ENCODE measurements around the gene SPG21.
A peak's percentile ranks its signal among the peaks of the same experiment; 100 is the strongest.

SPG21 gene

GRCh38 chr15:65032801-65033537, 43.3 kb upstream of the SPG21 start:
- no peak for DNase-seq (ENCODE audit: low spot score)

GRCh38 chr15:65029736-65030208, 40.1 kb upstream of the SPG21 start:
- DNase-seq (ENCODE audit: low spot score), result no peak
- TF ChIP-seq CTCF (IDR thresholded peaks at IDR 0.05; ENCODE audit: extremely low read depth, missing control alignments), result no peak

More at GRCh38 chr15:65032801-65033537, 43.3 kb upstream of the SPG21 start:
- peak; percentile 39 for TF ChIP-seq CTCF (IDR thresholded peaks at IDR 0.05; ENCODE audit: extremely low read depth, missing control alignments)

GRCh38 chr15:65028921-65029735, 39.4 kb upstream of the SPG21 start, which contains the start of gene MTFMT:
TSS of gene MTFMT (minus strand) at chr15:65029639. CDS start at chr15:65029613, 26 bp downstream.
- DNase-seq (ENCODE audit: low spot score), result peak; percentile 99
- no peak for TF ChIP-seq CTCF (IDR thresholded peaks at IDR 0.05; ENCODE audit: extremely low read depth, missing control alignments)

- DNase-seq (ENCODE audit: low spot score), result peak; percentile 33
- no peak for TF ChIP-seq CTCF (IDR thresholded peaks at IDR 0.05; ENCODE audit: extremely low read depth, missing control alignments)
Measured at GRCh38 chr15:65028338-65028737, 38.6 kb upstream of the SPG21 start.

GRCh38 chr15:65027593-65027992, 37.9 kb upstream of the SPG21 start:
- no peak for DNase-seq (ENCODE audit: low spot score)
- no peak for TF ChIP-seq CTCF (IDR thresholded peaks at IDR 0.05; ENCODE audit: extremely low read depth, missing control alignments)

GRCh38 chr15:65026756-65027155, 37.0 kb upstream of the SPG21 start:
- no peak for DNase-seq (ENCODE audit: low spot score)
- no peak for TF ChIP-seq CTCF (IDR thresholded peaks at IDR 0.05; ENCODE audit: extremely low read depth, missing control alignments)

- TF ChIP-seq CTCF (IDR thresholded peaks at IDR 0.05; ENCODE audit: extremely low read depth, missing control alignments), result no peak
- no peak for DNase-seq (ENCODE audit: low spot score)
Measured at GRCh38 chr15:65021488-65021887, 31.8 kb upstream of the SPG21 start.

Measured in GM20000 (cell line).